DOHH2 (cell line): Measurements from ENCODE around the gene NUDT6.

Source experiments
- CTCF ChIP-seq: fragments of 200-600 bp; sonication (generic); IDR thresholded peaks from one replicate; pipeline ENCODE4 v1.5.1; 2014; ENCODE audit warnings: antibody characterized with exemption, mild to moderate bottlenecking, low read depth, low read length; ENCODE audit not compliant: poor library complexity, severe bottlenecking
- EZH2phosphoT487 ChIP-seq: fragments of 200-600 bp; sonication (generic); IDR thresholded peaks from 2 replicates; pipeline ENCODE4 v1.6.1; 2017; ENCODE audit warnings: borderline replicate concordance, mild to moderate bottlenecking, antibody characterized with exemption, low read length, moderate library complexity, mixed read lengths

DNA sequence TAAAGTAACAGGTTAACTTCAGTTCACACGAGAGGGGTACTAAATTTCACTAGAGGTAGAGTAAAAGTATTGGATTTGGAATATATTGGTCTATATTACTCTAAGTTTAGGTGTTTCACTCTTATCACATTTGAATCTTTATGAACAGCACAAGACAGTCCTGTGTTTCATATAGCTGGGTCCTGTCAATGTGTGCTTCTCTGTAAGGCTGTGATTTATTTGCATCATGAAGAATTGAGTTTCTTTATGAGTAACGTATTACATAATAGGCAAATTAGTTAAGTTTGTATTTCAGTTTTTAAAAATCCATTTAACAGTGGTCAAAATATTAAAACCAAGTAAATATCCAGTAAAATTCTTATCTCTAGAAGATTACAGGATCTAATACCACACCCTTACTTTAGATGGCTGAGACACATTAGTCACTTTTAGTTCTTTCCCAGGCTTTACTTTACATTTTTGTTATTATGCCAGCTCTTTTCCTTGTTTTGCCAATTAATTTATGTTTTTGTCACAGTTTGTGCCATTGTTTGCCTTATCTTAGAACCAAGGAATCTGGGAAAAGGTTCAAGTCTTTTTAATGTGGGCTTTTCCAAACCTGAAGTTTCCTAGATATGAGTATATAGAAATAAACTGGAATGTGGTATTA, 32.1 kb downstream of the NUDT6 start:
- TF ChIP-seq CTCF (no peak), EZH2phosphoT487 (no peak)
